HFFc6 (cell line): ENCODE results near the gene MAP2K6. TPM values are rescaled to one million over a fixed set of nuclear protein-coding genes. Genes with fewer than 3 reads are reported as not detected.
"Not testable (repeated sequence)": the region's sequence is repeated elsewhere in the genome, so short reads cannot be mapped to it uniquely, and the experiment has no call there.

Experiments
- DNase-seq: peaks from one replicate; pipeline ENCODE4 v3.0.0-alpha.2; 2018
- H3K27ac Mint-ChIP-seq: 2 replicates; pipeline ENCODE4 v1.8.0; 2020; ENCODE audit warnings: mild to moderate bottlenecking, mixed read lengths
- H3K27me3 Mint-ChIP-seq: 2 replicates; pipeline ENCODE4 v1.8.0; 2021; ENCODE audit warnings: mild to moderate bottlenecking, moderate library complexity, mixed read lengths; ENCODE audit not compliant: insufficient read depth
- H3K36me3 Mint-ChIP-seq: 2 replicates; pipeline ENCODE4 v1.8.0; 2021; ENCODE audit warnings: low read depth, mixed read lengths
- H3K4me1 Mint-ChIP-seq: 2 replicates; pipeline ENCODE4 v1.8.0; 2020; ENCODE audit warnings: low read depth, mixed read lengths
- H3K4me3 Mint-ChIP-seq: 2 replicates; pipeline ENCODE4 v1.8.0; 2020; ENCODE audit warnings: mild to moderate bottlenecking, moderate library complexity, mixed read lengths
- H3K9me3 Mint-ChIP-seq: 2 replicates; pipeline ENCODE4 v1.8.0; 2020; ENCODE audit warnings: mild to moderate bottlenecking, mixed read lengths
- CTCF ChIP-seq: fragments of 200-600 bp; sonication (generic); IDR thresholded peaks from 2 replicates; pipeline ENCODE4 v1.5.0; 2021; ENCODE audit warnings: antibody characterized with exemption, mild to moderate bottlenecking
- total RNA-seq, 6 experiments: library from RNA; stranded (reverse); fragmentation: NEBNext Ultra II Directional; extraction: Animal tissue kit (Norgen Biotek cat#: 25700); gene quantifications; 2 replicates in 1 of 6; 3 replicates in 5 of 6; pipeline ENCODE4 v1.2.3, GENCODE V29; 2021

The MAP2K6 gene
- total RNA-seq, 6 experiments from 2014 or later = 0.06 to 0.66 (median 0.09) TPM; not detected in 1

GRCh38 chr17:69473841-69474831 is 59.6 kb downstream of the MAP2K6 start:
- DNase-seq = peak; percentile 69

GRCh38 chr17:69477204-69477902 is 62.9 kb downstream of the MAP2K6 start:
- Mint-ChIP-seq H3K27me3 (no peaks in the 10 kb centered on the region), H3K4me3 (no peak overlapping the region), H3K27ac (no peak overlapping the region), H3K36me3 (no peaks in the 10 kb centered on the region), H3K9me3 (peaks cover 4% of the 10 kb centered on the region), H3K4me1 (peaks cover 15% of the 10 kb centered on the region; the same call in 1 of the 2 replicates)
- no peak for DNase-seq
- no peak for TF ChIP-seq CTCF

More at GRCh38 chr17:69473841-69474831, 59.6 kb downstream of the MAP2K6 start:
- no peak for TF ChIP-seq CTCF
- Mint-ChIP-seq H3K4me1 (peaks cover 15% of the 10 kb centered on the region; the same call in 1 of the 2 replicates), H3K36me3 (no peaks in the 10 kb centered on the region), H3K27ac (peak overlapping the region; percentile 70; the same call in 1 of the 2 replicates), H3K9me3 (peaks cover 4% of the 10 kb centered on the region), H3K4me3 (no peak overlapping the region; the same call in 1 of the 2 replicates), H3K27me3 (no peaks in the 10 kb centered on the region)

- Mint-ChIP-seq H3K9me3 (peaks cover 7% of the 10 kb centered on the region), H3K36me3 (no peaks in the 10 kb centered on the region)
Measured at GRCh38 chr17:69477903-69478266, 63.4 kb downstream of the MAP2K6 start.

GRCh38 chr17:69478916-69479315 is 64.4 kb downstream of the MAP2K6 start:
- Mint-ChIP-seq H3K27me3 (no peaks in the 10 kb centered on the region), H3K27ac (no peak overlapping the region), H3K9me3 (peaks cover 8% of the 10 kb centered on the region), H3K36me3 (no peaks in the 10 kb centered on the region), H3K4me3 (no peak overlapping the region), H3K4me1 (peaks cover 9% of the 10 kb centered on the region; the same call in 1 of the 2 replicates)
- no peak for DNase-seq
- TF ChIP-seq CTCF = no peak

More at GRCh38 chr17:69477903-69478266, 63.4 kb downstream of the MAP2K6 start:
- Mint-ChIP-seq H3K27me3 (no peaks in the 10 kb centered on the region), H3K27ac (no peak overlapping the region), H3K4me3 (no peak overlapping the region), H3K4me1 (peaks cover 15% of the 10 kb centered on the region; the same call in 1 of the 2 replicates)
- no peak for TF ChIP-seq CTCF
- no peak for DNase-seq

GRCh38 chr17:69479756-69480155 is 65.3 kb downstream of the MAP2K6 start:
- H3K4me1 Mint-ChIP-seq, H3K9me3 Mint-ChIP-seq, H3K4me3 Mint-ChIP-seq, H3K27me3 Mint-ChIP-seq, DNase-seq, H3K27ac Mint-ChIP-seq, H3K36me3 Mint-ChIP-seq: not testable (repeated sequence)
